Activated T-cell treated with anti-CD3 and anti-CD28 coated beads, Interleukin-2, amount 50 U/mL, for 72 hours (primary cell): ENCODE data around the gene PHF23. TPM values are rescaled to one million over a fixed set of nuclear protein-coding genes. Genes with fewer than 3 reads are reported as not detected.

ENCODE experiments used
- ATAC-seq, 2 donors: fragments of 150-1000 bp; cut with Tn5 transposase; replicated peaks in 1 of 2; 2 replicates each; pipeline ENCODE4 v1.10.0; 2021; ENCODE audit warnings: moderate library complexity in 2 of 2, mild to moderate bottlenecking in 1 of 2
- DNase-seq, 2 donors: peaks; one replicate each; pipeline ENCODE4 v3.0.0; 2021 to 2022; ENCODE audit warnings: mixed read lengths in 1 of 2
- H3K27ac Mint-ChIP-seq: one replicate; pipeline ENCODE4 v1.8.0; 2022; ENCODE audit warnings: mild to moderate bottlenecking, moderate library complexity, mixed read lengths
- H3K27me3 Mint-ChIP-seq: one replicate; pipeline ENCODE4 v1.8.0; 2022; ENCODE audit warnings: low read depth, mixed read lengths
- H3K36me3 Mint-ChIP-seq, 2 donors: one replicate each; pipeline ENCODE4 v1.8.0; 2022; ENCODE audit warnings: mixed read lengths in 2 of 2, mild to moderate bottlenecking in 1 of 2; ENCODE audit not compliant: insufficient read depth in 2 of 2
- H3K4me1 Mint-ChIP-seq: one replicate; pipeline ENCODE4 v1.8.0; 2022; ENCODE audit warnings: low read depth, mixed read lengths
- H3K4me3 Mint-ChIP-seq, 2 donors: one replicate each; pipeline ENCODE4 v1.8.0; 2022; ENCODE audit warnings: mild to moderate bottlenecking in 2 of 2, mixed read lengths in 2 of 2, moderate library complexity in 2 of 2
- H3K9me3 Mint-ChIP-seq, 2 donors: one replicate each; pipeline ENCODE4 v1.8.0; 2022; ENCODE audit warnings: mixed read lengths in 2 of 2
- total RNA-seq, 2 donors: library from RNA; stranded (reverse); gene quantifications; one replicate each; pipeline ENCODE4 v1.2.3, GENCODE V29; 2022

PHF23 gene
- total RNA-seq, 2 donors from 2014 or later = 28.9 to 32.2 TPM

DNA sequence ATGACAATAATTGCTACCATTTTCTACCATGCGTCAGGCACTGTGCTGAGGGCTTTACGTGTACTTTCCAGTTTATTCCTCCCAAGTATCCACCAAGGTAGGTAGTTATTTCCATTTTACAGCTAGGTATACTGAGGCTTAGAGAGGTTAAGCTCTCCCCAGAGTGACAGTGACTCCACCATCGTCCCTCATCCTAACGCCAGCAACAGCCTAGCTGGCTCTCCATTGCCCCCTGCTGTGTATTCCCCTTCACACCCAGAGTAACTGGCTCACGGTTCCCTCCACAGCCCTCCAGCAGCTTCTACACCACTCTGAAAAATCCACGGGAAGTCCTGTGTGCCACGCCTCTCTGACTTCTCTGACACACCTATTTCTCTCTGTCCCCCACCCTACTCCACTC lies 53.0 kb downstream of the PHF23 start:
- no peaks in the 10 kb centered on the region for H3K4me1 Mint-ChIP-seq
- H3K4me3 Mint-ChIP-seq = no peak overlapping the region
- DNase-seq (no peak), ATAC-seq (no peak)
- H3K27ac Mint-ChIP-seq = no peak overlapping the region
- H3K9me3 Mint-ChIP-seq = no peaks in the 10 kb centered on the region
- no peaks in the 10 kb centered on the region for H3K27me3 Mint-ChIP-seq
- H3K36me3 Mint-ChIP-seq = no peaks in the 10 kb centered on the region

Other genes with a start within 250 kb of the PHF23 start
- gene ALOX12, start 243.4 kb downstream of the PHF23 start, total RNA-seq = not detected
- gene RNASEK, start 226.8 kb downstream of the PHF23 start, total RNA-seq = 100 to 1,000 TPM; 127 to 160 TPM
- 1 to 10 TPM; 1.4 to 2.0 TPM for gene BCL6B, start 216.4 kb downstream of the PHF23 start, total RNA-seq
- 1 to 10 TPM; 5.3 to 5.5 TPM for gene SLC16A13, start 203.4 kb downstream of the PHF23 start, total RNA-seq
- gene SLC16A11, start 195.4 kb downstream of the PHF23 start, total RNA-seq = 1 to 10 TPM; 2.0 to 2.9 TPM
- not detected for gene CLEC10A, start 159.2 kb downstream of the PHF23 start, total RNA-seq
- not detected for gene ASGR2, start 124.6 kb downstream of the PHF23 start, total RNA-seq
- gene ASGR1, start 60.1 kb downstream of the PHF23 start, total RNA-seq = 1 to 10 TPM; 1.5 to 2.1 TPM
- gene DLG4, start 19.6 kb downstream of the PHF23 start, total RNA-seq = 10 to 100 TPM; 16.2 to 16.7 TPM
- gene ACADVL, start 19.5 kb downstream of the PHF23 start, total RNA-seq = 100 to 1,000 TPM; 335 to 386 TPM
- 10 to 100 TPM; 49.5 to 54.8 TPM for gene DVL2, start 4.9 kb downstream of the PHF23 start, total RNA-seq
- gene GABARAP, start 3.0 kb upstream of the PHF23 start, total RNA-seq = 100 to 1,000 TPM; 244 to 246 TPM
- 100 to 1,000 TPM; 184 to 186 TPM for gene CTDNEP1, start 12.3 kb upstream of the PHF23 start, total RNA-seq
- gene ELP5, start 12.8 kb upstream of the PHF23 start, total RNA-seq = 10 to 100 TPM; 62.1 to 89.5 TPM
- gene CLDN7, start 23.0 kb upstream of the PHF23 start, total RNA-seq = 1 to 10 TPM; 1.9 to 3.1 TPM
- gene SLC2A4, start 42.3 kb upstream of the PHF23 start, total RNA-seq = under 1 TPM; 0.07 to 0.17 TPM
- 1 to 10 TPM; 3.6 to 9.5 TPM for gene YBX2, start 55.2 kb upstream of the PHF23 start, total RNA-seq
- 100 to 1,000 TPM; 547 to 594 TPM for gene EIF5A, start 68.2 kb upstream of the PHF23 start, total RNA-seq
- 10 to 100 TPM; 50.5 to 50.7 TPM for gene GPS2, start 75.9 kb upstream of the PHF23 start, total RNA-seq
- gene NEURL4, start 89.9 kb upstream of the PHF23 start, total RNA-seq = 10 to 100 TPM; 35.7 to 37.6 TPM
- gene ACAP1, start 97.1 kb upstream of the PHF23 start, total RNA-seq = 100 to 1,000 TPM; 690 to 708 TPM
- 1 to 10 TPM; 4.9 to 5.5 TPM for gene KCTD11, start 112.7 kb upstream of the PHF23 start, total RNA-seq
- under 1 TPM in 1 of 2 donors, not detected in 1; 0.34 TPM for gene TMEM95, start 115.7 kb upstream of the PHF23 start, total RNA-seq
- 1 to 10 TPM; 5.5 to 6.5 TPM for gene TNK1, start 141.6 kb upstream of the PHF23 start, total RNA-seq
- gene PLSCR3, start 155.1 kb upstream of the PHF23 start, total RNA-seq = 10 to 100 TPM; 60.5 to 62.6 TPM
- gene TMEM256, start 164.6 kb upstream of the PHF23 start, total RNA-seq = 10 to 100 TPM; 64.8 to 88.2 TPM
- 10 to 100 TPM; 17.4 to 19.8 TPM for gene NLGN2, start 168.4 kb upstream of the PHF23 start, total RNA-seq
- gene SPEM1, start 180.9 kb upstream of the PHF23 start, total RNA-seq = under 1 TPM; 0.58 to 0.67 TPM
- not detected for gene SPEM2, start 186.2 kb upstream of the PHF23 start, total RNA-seq
- not detected for gene SPEM3, start 189.4 kb upstream of the PHF23 start, total RNA-seq
- gene TMEM102, start 196.0 kb upstream of the PHF23 start, total RNA-seq = 10 to 100 TPM; 11.3 to 11.7 TPM
- gene FGF11, start 200.1 kb upstream of the PHF23 start, total RNA-seq = 1 to 10 TPM; 4.9 to 5.3 TPM
- 10 to 100 TPM; 25.5 to 26.8 TPM for gene CHRNB1, start 205.6 kb upstream of the PHF23 start, total RNA-seq
- 10 to 100 TPM; 28.5 to 29.0 TPM for gene ZBTB4, start 240.2 kb upstream of the PHF23 start, total RNA-seq
- gene SLC35G6, start 242.0 kb upstream of the PHF23 start, total RNA-seq = under 1 TPM in 1 of 2 donors, not detected in 1; 0.25 TPM
- gene POLR2A, start 244.9 kb upstream of the PHF23 start, total RNA-seq = 100 to 1,000 TPM; 211 to 249 TPM